KOPT-K1 (cell line): ENCODE measurements around the gene ITIH4.

Source experiments
- H3K27ac ChIP-seq: fragments of 200-600 bp; sonication (generic); 2 replicates; pipeline ENCODE4 v1.5.1; 2016; ENCODE audit warnings: antibody characterized with exemption, mild to moderate bottlenecking, low read depth, low read length; ENCODE audit not compliant: poor library complexity, severe bottlenecking
- H3K36me3 ChIP-seq: fragments of 200-600 bp; sonication (generic); 2 replicates; pipeline ENCODE4 v1.5.1; 2017; ENCODE audit warnings: antibody characterized with exemption, mild to moderate bottlenecking, low read length, moderate library complexity; ENCODE audit not compliant: insufficient read depth
- H3K9me3 ChIP-seq: fragments of 200-600 bp; sonication (generic); 2 replicates; pipeline ENCODE4 v1.5.1; 2017; ENCODE audit warnings: antibody characterized with exemption, low read length, mild to moderate bottlenecking; ENCODE audit not compliant: insufficient read depth, poor library complexity, severe bottlenecking

Gene ITIH4

DNA sequence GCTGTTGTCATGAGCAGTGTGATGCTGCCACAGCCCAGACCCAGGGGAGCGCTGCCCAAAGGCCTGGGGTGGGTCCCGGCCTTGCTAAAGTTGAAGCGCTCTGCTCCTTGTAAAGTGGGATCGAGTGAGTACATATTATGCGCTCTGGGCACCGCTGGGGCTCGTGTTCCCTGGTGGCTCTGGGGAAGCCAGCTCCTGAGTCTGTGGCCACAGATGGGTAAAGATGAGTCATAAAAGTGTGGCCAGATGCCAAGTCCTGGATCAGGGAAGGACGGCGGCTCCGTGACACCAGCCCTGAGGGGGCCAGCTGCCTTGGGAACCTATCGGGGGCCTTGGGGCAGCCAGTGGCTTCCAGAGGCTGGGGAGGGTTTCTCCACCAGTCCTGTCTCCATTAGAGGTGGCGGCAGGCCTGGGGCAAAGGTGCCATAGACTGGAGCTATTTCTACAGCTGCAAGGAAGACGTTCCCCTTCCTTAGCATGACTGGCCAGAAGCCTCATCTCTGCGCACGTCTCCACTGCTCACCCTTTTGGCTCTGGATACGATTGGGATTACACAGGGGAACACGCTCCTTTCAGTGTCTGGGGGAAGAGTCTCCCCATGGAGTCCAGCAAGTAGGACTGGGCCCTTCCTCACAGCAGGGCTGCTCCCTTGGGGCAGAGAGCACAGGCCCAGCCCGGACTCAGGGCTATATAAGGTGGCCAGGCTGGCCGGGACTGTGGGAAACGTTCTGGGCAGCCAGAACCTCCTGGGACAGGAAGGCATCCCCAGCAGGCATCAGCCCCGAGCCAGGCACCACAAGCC lies 1.2 kb upstream of the ITIH4 start:
- no peaks in the 10 kb centered on the region for H3K9me3 ChIP-seq
- 0 out of 2 replicates have a peak, but pooled peaks cover 12% of the 10 kb centered on the region for H3K36me3 ChIP-seq
- no peak overlapping the region for H3K27ac ChIP-seq

DNA sequence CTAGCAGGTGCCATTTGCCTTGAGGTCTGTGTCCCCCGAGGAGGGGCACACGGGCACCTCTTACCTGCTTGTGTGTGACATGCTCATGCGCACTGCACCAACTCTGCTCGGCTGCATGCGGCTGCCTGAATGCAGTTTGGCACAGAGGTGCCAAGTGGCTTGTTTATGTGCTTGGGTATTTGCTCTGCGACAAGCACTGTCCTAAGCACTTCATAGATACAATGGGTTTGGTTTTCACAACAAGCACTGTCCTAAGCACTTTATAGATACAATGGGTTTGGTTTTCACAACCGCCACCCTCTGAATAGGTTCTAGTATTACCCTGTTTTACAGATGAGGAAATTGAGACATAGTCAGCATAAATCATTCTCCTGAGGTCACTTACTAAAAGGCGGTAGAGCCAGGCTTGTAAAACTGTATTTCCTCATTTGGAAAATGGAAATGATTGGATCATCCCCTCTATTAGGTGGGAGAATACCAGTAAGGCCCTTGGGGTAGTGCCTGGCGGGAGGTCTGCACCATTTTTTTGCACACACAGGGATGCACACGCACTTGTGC lies 487 bp downstream of the ITIH4 start:
- Histone ChIP-seq H3K36me3 (0 out of 2 replicates have a peak, but pooled peaks cover 5% of the 10 kb centered on the region), H3K9me3 (no peaks in the 10 kb centered on the region), H3K27ac (no peak overlapping the region)

DNA sequence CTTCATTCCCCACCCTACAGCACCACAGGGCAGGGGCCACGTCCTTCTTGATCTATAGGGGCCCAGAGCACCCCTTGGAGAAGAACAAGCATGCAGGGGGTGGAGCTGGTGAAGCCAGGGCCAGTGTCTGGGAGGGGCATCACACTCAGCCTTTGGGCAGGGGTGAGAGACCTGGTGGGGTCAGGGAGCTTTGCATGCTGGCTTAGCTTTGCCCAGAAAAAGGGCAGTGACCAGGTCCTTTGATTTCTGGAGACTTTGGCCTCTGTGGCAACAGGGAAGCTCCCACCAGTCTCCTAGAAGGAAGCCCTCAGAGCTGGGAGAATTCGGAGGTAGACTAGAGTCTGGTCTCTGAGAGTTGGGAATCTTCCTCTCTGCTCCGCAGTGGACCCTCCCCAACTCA lies 990 bp downstream of the ITIH4 start:
- Histone ChIP-seq H3K36me3 (0 out of 2 replicates have a peak, but pooled peaks cover 5% of the 10 kb centered on the region), H3K9me3 (no peaks in the 10 kb centered on the region), H3K27ac (no peak overlapping the region)

DNA sequence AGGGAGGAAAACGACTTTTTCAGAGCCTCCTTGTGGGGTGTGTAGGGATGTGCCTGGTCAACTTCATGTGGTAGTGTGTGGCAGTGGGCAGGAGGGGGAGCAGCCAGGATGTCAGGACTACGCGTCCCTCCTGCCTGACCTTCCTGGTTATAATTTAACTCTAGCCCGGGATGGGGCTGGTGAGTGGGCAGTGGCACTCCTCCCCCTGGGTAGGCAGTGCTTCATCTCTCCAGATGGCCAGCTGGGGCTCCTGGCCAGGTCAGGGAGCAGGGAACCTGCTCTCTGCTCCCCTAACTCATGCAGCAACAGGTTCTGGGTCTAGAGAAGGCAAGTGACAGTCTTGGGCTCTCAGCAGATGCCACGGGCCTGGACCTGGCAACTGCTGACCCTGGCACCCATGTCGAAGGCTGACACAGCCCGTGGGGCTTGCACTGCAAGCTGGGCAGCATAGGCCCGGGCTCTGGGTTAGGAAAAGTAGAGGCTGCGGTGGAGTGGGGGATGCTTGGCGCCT lies 2.6 kb downstream of the ITIH4 start:
- H3K9me3 ChIP-seq, result no peaks in the 10 kb centered on the region
- 0 out of 2 replicates have a peak, but pooled peaks cover 2% of the 10 kb centered on the region for H3K36me3 ChIP-seq
- H3K27ac ChIP-seq, result no peak overlapping the region

DNA sequence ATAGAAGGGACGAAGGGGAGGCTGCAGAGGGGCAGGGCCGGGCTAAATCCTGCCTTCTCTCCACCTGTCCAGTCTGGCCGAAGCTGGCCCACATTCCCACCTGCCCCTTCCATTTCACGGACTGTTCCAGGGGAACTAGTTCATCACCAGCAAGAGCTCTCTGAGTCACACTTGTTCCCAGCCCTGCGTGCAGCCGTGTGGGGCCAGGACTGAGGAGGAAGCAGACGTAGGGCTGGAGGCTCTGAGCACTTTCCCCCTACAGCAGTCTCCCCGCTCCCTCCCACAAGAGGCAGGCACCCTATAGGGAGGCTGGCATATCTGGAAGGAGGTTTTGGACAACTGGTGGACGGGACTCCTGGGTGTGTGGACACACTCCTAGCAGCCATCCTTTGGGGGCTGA lies 3.0 kb downstream of the ITIH4 start:
- Histone ChIP-seq H3K27ac (no peak overlapping the region), H3K36me3 (no peaks in the 10 kb centered on the region)

DNA sequence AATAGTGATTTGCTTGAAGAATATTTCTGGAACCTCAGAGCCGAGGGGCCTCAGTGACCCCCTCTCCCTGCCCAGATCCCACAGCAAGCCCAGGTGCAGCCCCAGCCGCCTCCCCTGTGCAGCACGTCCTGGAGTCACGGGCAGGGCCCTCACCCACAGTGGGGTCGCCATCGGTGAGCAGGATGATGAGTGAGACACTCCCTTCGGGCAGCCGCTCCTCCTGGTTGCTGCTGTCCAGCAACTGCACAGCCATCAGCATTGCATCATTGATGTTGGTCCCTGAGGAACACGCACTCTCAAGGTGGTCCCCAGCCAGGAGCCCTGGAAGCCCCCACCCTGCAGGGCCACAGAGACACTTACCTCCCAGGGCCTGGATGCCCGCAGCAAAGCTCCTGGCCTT lies 6.4 kb downstream of the ITIH4 start:
- Histone ChIP-seq H3K36me3 (no peaks in the 10 kb centered on the region), H3K27ac (no peak overlapping the region), H3K9me3 (no peaks in the 10 kb centered on the region)

More for the DNA sequence above, 3.0 kb downstream of the ITIH4 start:
- H3K9me3 ChIP-seq, result no peaks in the 10 kb centered on the region

DNA sequence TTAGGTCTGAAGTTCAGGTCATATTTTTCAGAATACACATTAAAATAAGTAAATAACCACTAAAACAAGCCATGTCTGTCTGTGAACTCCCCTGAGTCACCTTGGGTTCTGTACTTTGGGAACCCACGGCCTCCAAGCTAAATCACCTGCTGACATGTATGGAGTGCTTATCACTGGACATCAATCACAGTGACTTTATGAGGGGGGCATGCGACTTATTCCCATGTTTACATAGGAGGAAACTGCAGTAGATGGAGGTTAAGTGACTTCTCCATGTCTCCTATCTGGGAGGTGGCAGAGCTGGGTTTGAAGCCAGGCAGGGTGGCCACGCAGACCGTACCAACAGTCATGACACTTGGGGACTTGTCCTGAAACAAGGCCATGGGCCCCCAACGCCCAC lies 8.1 kb downstream of the ITIH4 start:
- H3K36me3 ChIP-seq, result no peaks in the 10 kb centered on the region
- H3K27ac ChIP-seq, result no peak overlapping the region
- H3K9me3 ChIP-seq, result no peaks in the 10 kb centered on the region

DNA sequence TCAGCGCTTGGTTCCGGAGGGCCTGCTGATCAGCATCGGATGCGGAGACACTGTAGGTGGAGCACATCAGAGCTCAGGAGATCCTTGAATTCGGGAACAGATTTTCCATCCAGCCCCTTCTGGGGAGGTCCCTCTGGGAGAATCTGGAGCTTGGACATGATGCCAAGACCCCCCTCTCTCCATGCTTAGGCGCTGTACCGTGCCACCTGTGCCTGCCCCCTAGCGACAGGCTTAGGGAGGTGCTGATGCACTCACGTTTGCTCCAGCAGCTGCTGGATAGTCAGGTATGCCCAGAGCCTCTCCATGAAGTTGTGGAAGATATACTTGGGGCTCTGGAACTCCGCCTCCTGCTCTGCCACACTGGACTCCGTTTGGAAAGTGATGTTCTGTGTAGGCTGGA lies 9.7 kb downstream of the ITIH4 start:
- Histone ChIP-seq H3K9me3 (no peaks in the 10 kb centered on the region), H3K36me3 (no peaks in the 10 kb centered on the region), H3K27ac (no peak overlapping the region)

DNA sequence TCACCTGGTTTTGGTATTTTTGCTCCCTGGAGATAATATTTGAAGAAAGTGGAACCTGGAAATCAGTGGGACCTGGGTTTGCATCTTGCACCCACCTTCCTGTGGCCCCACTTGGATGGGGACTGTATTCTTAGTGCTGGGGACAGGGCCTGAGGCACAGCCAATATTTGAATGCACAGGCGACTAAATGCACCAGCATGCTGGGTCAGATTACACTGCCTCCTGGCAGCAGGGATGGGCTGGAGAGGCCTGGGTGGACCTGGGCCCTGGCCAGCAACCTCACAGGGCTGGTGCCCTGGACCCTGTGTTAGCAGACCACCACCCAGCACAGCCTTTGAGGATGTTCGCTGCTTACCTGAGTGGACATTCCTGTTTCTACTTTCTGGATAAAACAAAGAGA lies 10.5 kb downstream of the ITIH4 start:
- no peaks in the 10 kb centered on the region for H3K36me3 ChIP-seq
- H3K27ac ChIP-seq, result no peak overlapping the region
- no peaks in the 10 kb centered on the region for H3K9me3 ChIP-seq

DNA sequence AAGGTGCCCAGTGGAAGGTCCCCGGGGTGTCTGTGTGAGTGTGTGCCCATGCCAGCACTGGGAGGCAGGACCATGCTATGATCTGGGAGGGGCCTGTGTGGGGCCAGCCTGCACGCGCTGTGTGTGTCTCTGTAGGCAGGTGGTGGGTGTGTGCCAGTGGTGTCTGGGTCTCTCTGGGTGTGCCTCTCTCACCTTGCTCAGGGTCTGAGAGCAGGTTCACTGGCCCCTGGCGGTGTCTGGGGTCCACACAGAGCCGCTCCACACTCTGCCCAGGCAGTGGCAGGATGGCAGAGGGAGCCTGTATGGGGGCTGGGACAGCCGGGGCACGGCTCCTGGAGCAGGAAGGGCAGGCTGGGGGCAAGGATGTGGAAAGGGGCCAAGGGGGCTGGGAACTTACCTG lies 12.6 kb downstream of the ITIH4 start:
- Histone ChIP-seq H3K27ac (no peak overlapping the region), H3K9me3 (no peaks in the 10 kb centered on the region), H3K36me3 (no peaks in the 10 kb centered on the region)

DNA sequence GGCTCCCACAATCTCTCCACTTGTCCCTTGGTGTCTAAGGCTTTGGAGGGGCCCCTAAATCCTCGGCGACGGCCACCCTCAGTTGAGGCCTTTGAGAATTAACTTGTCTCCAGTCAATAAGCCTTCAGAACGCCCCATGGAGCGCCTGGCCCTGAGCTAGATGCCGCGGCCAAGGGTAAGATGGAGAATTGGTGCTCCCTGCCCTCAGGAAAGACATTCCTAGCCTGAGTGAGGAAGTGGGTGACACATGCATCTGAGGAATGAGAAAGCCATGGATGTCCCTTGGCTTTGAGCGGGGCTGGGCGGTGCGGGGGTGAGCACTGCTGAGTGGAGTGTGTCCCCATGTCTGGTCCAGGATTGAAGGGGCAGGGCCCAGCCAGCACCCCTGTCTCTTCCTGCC lies 13.3 kb downstream of the ITIH4 start:
- Histone ChIP-seq H3K36me3 (no peaks in the 10 kb centered on the region), H3K27ac (no peak overlapping the region)

DNA sequence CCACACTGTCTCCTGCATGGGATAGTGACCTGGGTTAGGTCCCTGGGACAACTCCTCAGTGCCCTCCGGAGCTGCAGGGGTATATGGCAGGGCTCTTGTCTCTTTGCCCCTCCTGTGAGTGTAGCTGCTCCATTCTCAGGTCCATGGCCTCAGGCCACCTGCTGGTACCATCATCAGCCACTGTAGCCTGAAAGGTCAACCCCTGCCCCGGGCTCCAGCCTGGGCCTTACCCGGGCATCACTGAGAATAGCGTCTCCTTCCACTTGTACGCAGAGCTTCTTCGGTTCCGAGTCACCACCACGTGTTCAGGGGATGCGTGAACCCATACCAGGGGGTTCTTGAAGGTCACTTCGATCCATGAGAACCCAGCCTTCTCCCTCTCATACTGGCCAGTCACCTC lies 13.8 kb downstream of the ITIH4 start:
- Histone ChIP-seq H3K27ac (no peak overlapping the region), H3K36me3 (no peaks in the 10 kb centered on the region), H3K9me3 (no peaks in the 10 kb centered on the region)

More for the DNA sequence above, 13.3 kb downstream of the ITIH4 start:
- H3K9me3 ChIP-seq, result no peaks in the 10 kb centered on the region

DNA sequence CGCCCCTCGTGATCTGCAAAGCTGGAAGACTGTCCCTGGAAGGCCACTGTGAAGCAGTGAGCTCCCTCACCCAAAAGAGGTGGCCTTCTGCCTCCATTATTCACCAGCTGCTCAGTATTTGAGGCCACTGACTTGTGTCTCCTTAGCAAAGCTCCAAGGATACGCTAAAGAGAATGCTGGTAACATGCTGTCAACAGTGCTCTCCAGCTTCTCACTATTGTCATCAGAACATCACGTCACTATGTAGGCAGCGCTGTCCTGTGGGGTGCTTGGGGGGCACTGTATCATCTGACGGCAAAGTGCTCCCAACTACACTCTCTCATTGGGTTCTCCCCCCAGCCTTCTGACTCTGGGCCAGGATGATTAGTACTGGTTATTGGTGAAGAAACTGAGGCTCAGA lies 14.3 kb downstream of the ITIH4 start:
- H3K9me3 ChIP-seq, result no peaks in the 10 kb centered on the region
- H3K36me3 ChIP-seq, result no peaks in the 10 kb centered on the region
- H3K27ac ChIP-seq, result no peak overlapping the region

DNA sequence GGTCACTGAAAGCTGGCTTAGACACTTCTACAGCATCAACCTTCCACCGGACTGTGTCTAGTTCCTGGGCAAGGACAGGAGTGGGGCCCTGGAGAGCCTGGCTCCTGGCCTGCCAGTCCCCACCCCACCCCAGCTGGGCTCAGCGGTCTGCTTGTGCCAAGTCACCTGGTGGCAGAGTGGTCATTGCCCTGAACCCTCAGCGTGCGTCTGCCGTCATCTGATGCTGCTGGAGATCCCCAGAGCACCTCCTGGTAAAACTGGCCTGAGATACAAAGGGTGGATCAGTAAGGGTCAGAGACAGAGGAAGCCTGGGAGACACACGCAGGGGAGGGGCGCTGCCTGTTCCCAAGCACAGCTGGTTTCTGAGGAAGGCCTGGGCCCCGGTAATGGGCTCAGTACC lies 16.7 kb downstream of the ITIH4 start:
- H3K36me3 ChIP-seq, result no peaks in the 10 kb centered on the region
- no peak overlapping the region for H3K27ac ChIP-seq
- no peaks in the 10 kb centered on the region for H3K9me3 ChIP-seq

DNA sequence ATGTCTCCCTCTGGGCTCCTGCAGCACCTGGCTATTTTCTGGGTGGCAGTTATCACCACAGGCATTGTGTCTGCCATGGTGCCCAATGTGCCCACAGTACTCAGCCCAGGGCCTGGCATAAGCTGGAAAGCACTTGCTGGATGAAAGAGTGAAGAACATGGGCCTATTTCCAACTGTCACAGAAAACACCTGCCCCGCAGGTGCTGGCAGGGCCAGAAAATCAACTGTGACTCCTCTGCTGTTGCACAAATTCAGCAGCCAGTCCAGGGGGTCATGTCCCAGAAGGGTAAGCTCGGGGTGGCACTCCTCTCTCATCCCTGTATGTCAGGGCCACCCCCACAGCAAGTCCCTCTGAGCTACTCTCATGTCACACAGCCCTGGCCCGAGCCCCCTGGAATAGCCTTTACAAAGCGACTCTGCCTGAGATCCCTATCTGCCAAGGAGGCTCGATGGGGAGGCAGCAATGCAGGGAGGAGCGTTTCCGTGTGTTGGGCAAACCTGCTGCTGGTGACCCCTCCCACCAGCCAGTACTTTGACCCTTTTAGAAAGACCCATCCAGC lies 18.9 kb downstream of the ITIH4 start:
- H3K27ac ChIP-seq, result peak overlapping the region; percentile 58
- H3K36me3 ChIP-seq, result no peaks in the 10 kb centered on the region
- no peaks in the 10 kb centered on the region for H3K9me3 ChIP-seq
